NCI-H446 (cell line): ENCODE results near the gene RGL3.
"Not testable (repeated sequence)": the region's sequence is repeated elsewhere in the genome, so short reads cannot be mapped to it uniquely, and the experiment has no call there.

Experiments
- DNase-seq, 2 experiments: peaks; one replicate each; lab custom pipeline; 2025; lab: John Stamatoyannopoulos, UW

RGL3 gene

DNA sequence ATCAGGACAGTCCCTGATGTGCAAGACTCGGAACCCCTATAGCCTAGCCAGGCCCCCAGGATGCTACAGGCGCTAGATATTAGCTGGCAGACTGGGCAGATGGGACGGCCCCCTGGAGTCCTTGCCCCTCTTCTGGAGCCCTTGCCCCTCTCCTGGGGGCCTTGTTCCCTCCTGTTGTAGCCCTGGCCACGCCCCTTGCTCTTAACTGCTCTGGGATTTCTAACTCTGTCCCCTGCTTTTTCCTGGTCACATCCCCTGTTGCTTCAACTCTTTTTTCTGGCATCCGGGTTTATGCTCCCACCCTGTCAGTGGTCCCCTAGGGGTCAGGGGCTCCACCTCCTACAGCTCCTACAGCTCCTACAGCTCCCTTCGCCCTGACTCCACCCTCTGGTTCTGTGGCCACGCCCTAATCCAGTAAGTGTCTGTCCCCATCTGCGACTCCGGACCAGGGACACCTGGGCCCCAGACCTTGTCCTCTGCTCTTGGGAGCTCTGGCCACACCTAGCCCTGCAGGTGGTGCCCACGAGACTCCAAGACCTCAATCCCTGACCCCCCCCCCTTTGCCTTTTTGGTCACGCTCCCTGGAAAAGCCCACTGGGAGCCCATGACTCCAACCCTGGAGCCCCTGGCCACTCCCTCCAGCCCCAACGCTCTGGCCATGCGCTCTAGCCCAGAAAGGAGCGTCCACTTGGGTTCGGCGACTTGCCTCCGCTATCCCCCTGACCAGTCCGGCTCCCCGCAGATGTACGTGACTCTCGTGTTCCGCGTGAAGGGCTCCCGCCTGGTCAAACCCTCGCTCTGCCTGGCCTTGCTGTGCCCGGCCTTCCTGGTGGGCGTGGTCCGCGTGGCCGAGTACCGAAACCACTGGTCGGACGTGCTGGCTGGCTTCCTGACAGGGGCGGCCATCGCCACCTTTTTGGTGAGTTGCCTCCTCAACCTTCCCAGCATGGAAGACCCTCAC lies 57.1 kb downstream of the RGL3 start:
- DNase-seq: no peak

DNA sequence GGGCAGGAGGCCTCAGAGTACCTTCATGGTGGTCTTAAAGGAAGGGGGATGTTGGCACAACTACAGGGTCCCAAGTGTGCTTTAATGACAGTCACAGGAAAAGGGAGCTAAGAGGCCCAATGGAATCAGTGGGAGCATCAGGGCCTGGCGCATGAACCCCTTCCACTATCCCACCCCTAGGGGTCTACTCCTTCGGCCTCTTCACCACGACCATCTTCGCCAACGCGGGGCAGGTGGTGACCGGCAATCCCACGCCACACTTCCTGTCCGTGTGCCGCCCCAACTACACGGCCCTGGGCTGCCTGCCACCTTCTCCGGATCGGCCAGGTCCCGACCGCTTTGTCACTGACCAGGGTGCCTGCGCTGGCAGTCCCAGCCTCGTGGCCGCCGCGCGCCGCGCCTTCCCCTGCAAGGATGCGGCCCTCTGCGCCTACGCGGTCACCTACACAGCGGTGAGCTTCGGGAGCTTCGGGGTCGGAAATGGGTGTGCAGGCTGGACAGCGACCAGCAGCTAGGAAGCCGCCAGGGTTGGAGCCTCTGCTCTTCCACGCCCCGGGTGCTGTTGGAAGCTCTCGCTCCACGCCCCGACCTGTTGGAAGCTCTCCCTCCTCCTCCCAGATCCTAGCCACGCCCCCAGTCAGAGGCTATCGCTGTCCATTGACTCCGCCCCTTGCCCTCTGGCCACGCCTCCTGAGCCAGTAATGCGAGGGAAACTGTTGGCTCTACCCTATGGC lies 57.9 kb downstream of the RGL3 start:
- no peak for DNase-seq

DNA sequence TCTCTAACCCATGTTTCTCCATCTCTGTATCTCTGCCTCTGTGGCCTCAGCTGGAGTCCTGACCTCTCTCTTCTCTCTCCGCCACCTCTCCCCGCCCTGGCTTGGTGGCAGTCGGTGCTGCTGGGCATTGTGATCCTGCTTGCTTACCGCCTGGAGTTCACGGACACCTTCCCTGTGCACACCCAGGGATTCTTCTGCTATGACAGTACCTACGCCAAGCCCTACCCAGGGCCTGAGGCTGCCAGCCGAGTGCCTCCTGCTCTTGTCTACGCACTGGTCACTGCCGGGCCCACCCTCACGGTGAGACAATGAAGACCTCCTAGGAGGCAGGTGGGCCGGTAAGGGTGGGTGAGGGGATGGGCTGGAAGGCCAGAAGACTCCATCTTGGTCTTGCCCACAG lies 59.7 kb downstream of the RGL3 start:
- DNase-seq: no peak

DNA sequence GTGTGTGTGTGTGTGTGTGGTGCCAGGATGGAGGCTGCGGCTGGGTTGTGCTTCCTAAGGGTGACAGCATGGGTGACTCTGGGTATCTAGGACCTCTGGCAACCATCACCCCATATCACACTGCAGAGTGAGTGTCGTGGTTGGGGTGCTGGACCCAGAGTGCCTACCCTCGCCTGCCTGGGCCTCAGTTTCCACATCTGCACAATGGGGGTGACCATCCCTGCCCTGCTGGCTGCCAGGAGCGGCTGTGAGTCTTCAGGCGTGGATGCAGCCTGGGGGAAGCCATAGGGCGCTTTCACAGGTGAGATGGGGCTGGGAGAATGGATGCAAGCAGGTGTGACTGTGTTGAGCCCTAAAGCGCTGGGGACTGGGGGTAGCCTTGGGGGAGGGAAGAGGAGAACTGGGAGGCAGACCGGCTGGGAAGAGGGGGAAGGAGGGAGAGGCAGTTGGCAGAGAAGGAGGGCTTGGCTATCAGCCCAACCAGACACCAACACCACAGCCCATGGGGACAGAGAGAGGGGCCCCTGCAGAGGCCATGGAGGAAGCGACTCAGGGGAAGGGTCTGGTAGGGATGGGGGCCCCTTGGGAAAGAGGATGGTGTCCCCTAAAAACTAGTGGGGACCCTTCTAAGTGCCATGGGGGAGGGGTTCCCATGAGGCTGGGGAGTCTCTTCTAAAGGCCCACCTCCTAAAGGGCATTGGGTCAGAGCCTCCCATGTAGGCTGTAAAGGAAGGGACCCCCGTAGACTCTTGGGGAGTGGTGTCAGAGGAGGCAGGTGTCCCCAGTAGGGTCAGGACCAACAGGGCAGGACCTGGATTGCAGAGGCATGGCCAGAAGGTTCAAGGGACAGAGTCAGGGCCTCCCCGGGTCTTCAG lies 62.2 kb downstream of the RGL3 start:
- no peak for DNase-seq

DNA sequence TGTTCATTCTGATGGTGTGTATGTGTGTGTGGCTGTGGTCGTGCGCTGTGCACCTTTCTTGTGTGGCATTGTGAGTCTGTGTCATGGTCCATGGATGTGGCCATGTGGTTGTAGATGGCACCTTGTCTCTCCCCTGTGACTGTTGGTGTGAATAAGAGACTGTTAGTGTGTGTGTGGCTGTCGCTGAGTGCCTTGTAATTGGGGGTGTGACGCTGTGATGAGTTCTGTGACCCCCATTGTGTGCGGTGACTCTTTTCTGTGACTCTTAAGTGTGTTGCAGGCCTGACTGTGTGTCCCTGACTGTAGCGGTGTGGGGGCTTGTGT lies 63.1 kb downstream of the RGL3 start:
- no peak for DNase-seq

DNA sequence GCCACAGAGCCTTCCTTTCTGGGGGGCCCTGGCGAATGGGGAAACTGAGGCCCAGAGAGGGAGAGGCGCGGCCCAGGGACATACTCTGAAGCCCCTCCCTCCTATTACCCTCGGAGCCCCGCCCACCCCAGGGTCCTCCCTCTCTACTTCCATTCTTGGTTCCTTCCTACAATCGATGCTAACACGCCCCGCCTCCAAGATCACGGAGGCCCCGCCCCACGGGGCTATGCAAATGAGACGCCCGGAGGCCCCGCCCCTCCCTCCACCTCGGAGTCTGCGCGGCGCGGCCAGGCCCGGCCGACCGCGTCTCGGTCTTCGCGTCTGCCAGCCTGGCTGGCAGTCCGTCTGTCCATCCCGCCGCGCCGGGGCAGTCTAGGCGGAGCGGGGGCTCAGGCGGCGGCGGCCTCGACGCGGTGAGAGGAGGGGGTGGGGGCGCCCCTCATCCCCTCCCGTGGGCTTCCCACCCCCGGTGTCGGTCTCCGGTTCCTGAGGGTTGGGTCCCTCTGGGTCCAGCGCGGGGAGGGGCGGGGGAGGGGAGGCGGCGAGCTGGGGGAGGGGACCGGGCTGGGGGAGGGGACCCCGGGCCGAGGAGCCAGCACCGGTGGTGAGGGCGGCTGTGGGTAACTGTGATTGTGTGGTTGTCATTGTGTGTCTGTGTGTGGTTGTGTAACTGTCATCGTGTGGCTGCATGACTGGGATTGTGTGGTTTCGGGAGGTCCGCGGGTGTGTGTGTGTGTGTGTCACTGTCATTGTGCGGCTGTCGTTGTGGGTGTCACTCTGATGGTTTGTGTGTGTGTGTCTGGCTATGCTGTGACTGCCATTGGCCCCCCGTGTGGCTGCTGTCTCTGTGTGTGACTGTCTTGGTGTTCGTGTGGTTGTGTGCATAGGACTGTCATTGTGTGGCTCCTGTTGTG lies 63.7 kb downstream of the RGL3 start, which contains the start of gene PLPPR2:
TSS of gene PLPPR2 (plus strand) at position 273 of the 914 bp plus-strand sequence. CDS start 2,242 bp downstream, outside the sequence.
- peak; percentile 89 to 98 for DNase-seq

DNA sequence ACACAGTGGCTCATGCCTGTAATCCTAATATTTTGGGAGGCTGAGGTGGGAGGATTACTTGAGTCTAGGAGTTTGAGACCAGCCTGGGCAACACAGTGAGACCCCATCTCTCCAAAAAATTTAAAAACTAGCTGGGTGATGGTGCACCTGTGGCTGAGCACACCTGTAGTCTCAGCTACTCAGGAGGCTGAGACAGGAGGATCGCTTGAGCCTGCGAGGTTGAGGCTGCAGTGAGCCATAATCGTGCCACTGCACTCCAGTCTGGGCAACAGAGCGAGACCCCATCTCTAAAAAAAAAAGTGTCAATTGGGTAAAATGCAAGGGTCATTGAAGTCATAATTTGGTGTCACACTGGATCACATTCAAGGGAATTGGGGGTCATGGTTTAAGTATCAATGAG lies 65.0 kb downstream of the RGL3 start:
- DNase-seq: not testable (repeated sequence)

DNA sequence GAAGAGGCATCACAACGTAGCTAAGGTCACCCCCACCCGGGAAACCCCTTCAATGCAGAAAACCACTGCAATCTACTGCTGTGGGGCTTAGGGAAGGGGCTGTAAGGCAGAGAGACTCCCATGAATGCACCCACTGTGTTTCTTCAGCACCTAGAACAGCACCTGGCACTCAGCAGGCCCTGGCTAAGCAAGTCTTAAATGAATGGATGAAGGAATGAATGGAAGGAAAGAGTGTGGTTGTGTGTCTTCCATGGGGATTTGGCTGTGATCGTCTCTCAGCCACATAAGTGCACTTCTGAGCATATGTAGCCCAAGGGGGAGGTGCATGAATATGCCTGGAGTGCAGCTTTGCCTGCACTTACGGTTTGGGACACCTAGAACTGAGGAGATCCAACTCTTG lies 69.9 kb downstream of the RGL3 start:
- no peak for DNase-seq

DNA sequence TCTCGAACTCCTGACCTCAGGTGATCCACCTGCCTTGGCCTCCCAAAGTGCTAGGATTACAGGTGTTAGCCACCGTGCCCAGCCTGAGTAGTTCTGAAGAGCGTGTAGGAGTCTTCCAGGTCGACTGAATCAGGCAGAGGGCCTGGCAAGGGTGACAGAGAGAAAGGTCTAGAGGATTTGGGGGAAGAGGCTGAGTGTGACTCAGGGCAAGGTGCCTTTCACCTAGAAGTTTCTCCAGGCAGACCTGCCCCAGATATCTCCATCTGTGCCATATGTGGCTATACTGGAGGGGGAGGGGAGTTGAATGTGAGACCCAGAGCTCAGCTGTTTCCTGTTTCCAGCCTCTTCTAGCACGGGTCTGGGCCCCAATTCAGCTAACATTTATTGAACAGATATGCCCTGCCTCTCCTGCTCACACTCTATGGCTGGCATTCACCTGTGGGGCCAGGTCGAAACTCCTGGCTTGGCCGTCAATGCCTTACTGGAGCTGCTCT lies 71.5 kb downstream of the RGL3 start:
- no peak for DNase-seq

DNA sequence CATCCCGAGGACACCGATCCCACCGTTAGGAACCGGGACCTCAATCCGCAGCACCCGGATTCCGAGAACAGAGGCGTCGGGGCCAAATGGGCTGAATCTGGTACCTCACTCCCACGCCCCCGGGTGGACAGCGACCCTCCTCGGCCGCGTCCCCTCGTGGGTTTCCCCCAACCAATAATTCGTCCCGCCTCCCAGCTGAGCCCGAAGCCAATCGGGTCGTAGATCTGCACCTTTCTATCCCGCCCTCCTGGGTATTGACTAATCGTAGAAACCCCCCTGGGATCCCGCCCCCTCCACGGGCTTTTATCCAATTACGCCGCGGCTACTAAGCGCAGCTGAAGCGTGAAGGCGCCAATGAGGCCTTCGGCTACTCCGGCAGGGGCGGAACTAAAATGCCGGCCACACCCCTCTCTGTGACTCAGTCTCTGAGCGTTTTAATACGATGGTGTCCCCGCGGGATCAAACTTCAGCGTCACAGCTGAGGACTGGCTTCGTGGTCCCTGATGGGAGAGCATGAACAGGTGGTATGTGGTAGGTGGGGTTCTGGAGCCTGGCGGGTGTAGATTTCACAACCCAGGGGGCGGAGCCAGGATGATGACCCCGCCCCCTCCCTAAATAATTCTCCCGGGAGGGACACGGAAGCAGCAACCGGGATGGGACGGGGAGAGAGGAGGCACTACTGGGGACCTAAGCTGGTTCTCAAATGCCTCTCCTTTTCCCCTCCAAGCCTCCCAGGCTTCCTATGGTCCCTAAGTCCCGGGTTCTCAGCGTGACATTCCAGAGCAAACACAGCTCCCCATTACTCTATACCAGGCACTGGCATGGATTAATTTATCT lies 72.8 kb downstream of the RGL3 start, which contains the start of the genes CCDC159 and TMEM205:
TSS of gene CCDC159 (plus strand) at position 416 of the 837 bp plus-strand sequence. CDS start at position 504, 88 bp downstream.
TSS of gene TMEM205 (minus strand) at position 165 of the 837 bp plus-strand sequence. CDS start 649 bp downstream, outside the sequence.
- DNase-seq: peak; percentile 99 to 100

DNA sequence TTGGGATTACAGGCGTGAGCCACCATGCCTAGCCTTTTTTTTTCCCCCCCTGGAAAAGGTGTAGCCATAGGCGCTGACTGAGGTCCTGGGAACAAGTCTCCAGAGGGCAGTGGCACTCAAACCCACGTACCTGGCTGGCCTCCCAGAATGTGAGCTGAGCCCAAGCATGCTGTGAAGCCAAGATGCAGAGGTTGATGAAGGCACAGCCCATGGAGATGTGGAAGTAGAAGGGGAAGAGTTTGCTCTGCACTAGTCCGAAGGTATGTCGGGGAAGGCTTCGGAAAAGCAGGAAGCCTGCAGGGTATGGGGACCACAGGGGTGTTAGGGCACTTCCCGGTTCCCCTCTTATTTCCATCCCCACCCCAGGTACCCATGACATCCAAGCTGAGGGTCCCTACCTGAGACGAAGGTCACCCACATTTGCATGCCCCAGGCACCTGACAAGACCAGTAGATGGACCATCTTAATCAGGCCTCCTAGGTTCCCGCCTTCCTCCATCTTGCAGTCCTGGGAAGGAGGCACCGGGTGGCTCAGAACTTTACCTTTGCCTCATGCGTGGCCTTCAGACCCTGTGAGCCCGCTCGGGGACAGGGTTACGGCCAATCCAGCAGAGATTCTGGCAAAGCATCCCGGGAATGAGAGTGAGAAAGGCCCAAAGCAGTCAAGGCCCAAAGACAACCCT lies 73.9 kb downstream of the RGL3 start:
- DNase-seq: no peak
